GM12865 (cell line): ENCODE results near the gene MLN.

ENCODE experiments used
- DNase-seq: peaks from one replicate; pipeline ENCODE4 v3.0.0; 2010; ENCODE audit warnings: low read depth
- H3K4me3 ChIP-seq: 2 replicates; pipeline ENCODE4 v1.5.1; 2011; ENCODE audit warnings: mild to moderate bottlenecking, low read depth, low read length, control low read depth
- CTCF ChIP-seq: IDR thresholded peaks from 2 replicates; pipeline ENCODE4 v1.5.1; 2011; ENCODE audit warnings: low read length, control low read depth, low read depth, inconsistent platforms; ENCODE audit not compliant: insufficient read depth; ENCODE audit errors: missing control alignments

The MLN gene

GRCh38 chr6:33820784-33821520 lies 17.1 kb upstream of the MLN start:
- no peak for DNase-seq
- no peak for TF ChIP-seq CTCF
- no peak overlapping the region for H3K4me3 ChIP-seq

- TF ChIP-seq CTCF = no peak
- DNase-seq = no peak
- H3K4me3 ChIP-seq = no peak overlapping the region
Observed at GRCh38 chr6:33820243-33820642, 16.4 kb upstream of the MLN start.

GRCh38 chr6:33819021-33819420 lies 15.2 kb upstream of the MLN start:
- no peak for DNase-seq
- no peak overlapping the region for H3K4me3 ChIP-seq
- no peak for TF ChIP-seq CTCF

GRCh38 chr6:33818293-33818692 lies 14.5 kb upstream of the MLN start:
- H3K4me3 ChIP-seq = no peak overlapping the region
- DNase-seq = no peak
- TF ChIP-seq CTCF = no peak

GRCh38 chr6:33817489-33817888 lies 13.7 kb upstream of the MLN start:
- TF ChIP-seq CTCF = no peak
- DNase-seq = no peak
- no peak overlapping the region for H3K4me3 ChIP-seq

- no peak overlapping the region for H3K4me3 ChIP-seq
- no peak for TF ChIP-seq CTCF
- no peak for DNase-seq
Observed at GRCh38 chr6:33816911-33817310, 13.1 kb upstream of the MLN start.

GRCh38 chr6:33815854-33816253 lies 12.1 kb upstream of the MLN start:
- no peak overlapping the region for H3K4me3 ChIP-seq
- DNase-seq = peak; percentile 28

More at GRCh38 chr6:33815854-33816253, 12.1 kb upstream of the MLN start:
- TF ChIP-seq CTCF = no peak
